HG03103 (cell line): ENCODE measurements around the gene NIPSNAP3A.

Source experiments
- ATAC-seq: cut with Tn5 transposase; IDR thresholded peaks from one replicate; pipeline ENCODE4 v1.9.1; 2021; ENCODE audit warnings: low read depth; ENCODE audit not compliant: unreplicated experiment

The NIPSNAP3A gene

GRCh38 chr9:104772714-104773510, 25.4 kb downstream of the NIPSNAP3A start:
- peak; percentile 34 for ATAC-seq

DNA sequence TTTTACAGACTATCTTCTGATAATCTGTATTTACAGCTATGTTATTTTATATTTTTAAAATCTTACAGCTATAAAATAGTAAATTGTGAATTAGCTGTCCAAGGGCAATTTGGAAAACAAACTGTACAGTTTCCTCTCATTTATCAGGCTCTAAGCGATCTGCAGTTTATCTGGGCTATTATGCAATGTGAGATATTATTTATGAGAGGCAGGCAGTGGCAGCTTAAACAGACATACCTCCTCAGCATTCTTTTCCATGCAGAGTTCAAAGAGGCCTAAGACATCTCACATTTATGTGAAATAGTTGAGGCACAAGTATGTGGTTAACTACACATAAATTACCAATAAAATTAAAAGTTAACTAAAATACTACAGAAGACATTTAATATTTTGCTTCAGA, 26.6 kb downstream of the NIPSNAP3A start:
- ATAC-seq, result no peak

GRCh38 chr9:104774831-104775573, 27.5 kb downstream of the NIPSNAP3A start:
- ATAC-seq, result peak; percentile 89

DNA sequence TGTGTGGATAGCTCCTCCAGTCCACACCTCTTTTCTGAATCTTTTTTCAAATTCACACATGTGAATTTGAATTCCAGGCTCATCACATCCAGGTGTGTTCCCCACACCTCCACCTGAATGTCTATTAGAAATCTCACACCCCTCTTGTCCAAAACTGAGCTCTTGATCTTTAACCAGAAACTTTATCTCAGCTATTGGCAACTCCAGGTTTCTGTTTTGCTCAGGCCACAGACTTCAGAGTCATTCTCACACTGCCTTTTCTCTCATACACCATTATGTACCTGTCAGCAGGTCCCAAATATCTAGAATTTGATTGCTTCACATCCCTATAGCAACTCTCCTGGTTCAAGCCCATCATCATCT, 28.1 kb downstream of the NIPSNAP3A start:
- peak; percentile 49 for ATAC-seq

- ATAC-seq, result no peak
These were observed 28.5 kb downstream of the NIPSNAP3A start for GRCh38 chr9:104775976-104776375.

DNA sequence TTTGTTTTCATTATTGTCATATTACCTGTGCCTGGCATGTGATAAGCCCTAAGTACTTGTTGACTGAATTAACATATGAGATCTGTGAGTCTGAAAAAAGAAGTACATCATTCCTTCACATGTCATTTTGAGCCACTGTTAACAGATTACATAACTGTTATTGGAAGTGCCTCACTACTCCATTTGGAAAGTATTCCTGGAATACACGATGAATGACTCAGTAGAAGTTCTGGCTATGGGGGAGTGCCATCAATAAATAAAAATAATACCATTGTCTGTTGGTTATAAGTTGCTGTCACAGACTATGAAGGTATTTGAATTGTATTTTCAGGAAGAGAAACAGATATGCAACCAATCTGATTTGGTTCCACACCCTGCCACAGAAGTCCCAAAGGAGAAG, 29.3 kb downstream of the NIPSNAP3A start:
- ATAC-seq, result no peak

DNA sequence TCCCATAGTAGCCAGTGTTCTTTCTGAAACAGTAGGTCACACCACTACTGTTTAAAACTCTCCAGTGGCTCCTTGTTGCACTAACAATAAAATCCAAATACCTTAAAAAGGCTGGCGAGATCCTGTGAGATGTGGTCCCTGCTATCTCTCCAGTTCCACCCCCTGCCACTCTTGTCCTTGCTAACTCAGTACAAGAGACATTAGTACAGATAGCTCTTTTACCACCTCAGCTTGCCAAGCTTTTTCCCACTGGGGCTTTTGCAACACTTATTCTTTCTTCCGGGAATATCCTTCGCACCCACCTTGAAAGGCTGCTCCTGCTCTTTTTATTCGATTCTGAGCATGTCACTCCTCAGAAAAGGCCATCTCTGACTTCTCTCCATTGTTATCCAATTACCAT, 31.3 kb downstream of the NIPSNAP3A start:
- ATAC-seq, result no peak

DNA sequence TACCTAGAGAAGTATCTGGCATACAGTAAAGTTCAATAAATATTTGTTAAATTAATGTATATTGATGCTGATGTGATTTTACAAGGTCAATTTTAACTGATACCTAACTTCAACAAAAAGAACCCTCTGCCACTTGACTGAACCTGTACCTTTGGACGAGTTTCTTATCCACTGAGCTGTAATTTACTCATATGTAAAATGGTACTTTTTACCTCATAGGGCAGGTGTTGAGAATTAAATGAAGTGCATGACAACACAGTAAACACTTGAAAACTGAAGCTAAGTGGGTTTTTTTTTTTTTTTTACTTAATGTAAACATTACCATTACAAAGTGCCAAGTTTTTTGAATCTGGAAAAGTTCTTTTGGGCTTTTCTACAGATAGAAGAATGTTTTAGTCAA, 31.9 kb downstream of the NIPSNAP3A start:
- no peak for ATAC-seq

GRCh38 chr9:104779946-104780535, 32.6 kb downstream of the NIPSNAP3A start:
- no peak for ATAC-seq

GRCh38 chr9:104780796-104781395, 33.4 kb downstream of the NIPSNAP3A start:
- peak; percentile 46 for ATAC-seq

DNA sequence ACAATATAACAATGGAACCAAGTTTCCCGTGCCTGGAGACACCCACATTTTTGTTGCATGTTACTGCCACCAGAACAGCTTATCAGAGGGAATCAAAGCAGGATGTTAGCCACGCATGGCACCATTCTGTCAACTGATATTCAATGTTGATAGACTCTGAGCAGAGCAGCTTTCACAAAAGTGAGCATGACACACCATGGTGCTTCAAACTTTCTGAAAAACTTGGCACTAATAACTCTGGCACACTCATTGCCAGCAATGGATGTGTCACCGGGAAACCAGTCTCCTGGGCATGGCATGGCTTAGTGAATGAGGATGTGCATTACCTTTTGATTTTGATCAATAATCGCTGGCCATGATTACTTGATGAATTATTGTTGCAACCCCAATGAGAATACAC, 36.1 kb downstream of the NIPSNAP3A start:
- ATAC-seq, result no peak

GRCh38 chr9:104784098-104784497, 36.6 kb downstream of the NIPSNAP3A start:
- no peak for ATAC-seq

- ATAC-seq, result no peak
These were observed 38.8 kb downstream of the NIPSNAP3A start for GRCh38 chr9:104786293-104786692.

GRCh38 chr9:104787306-104788015, 40.0 kb downstream of the NIPSNAP3A start:
- ATAC-seq, result no peak

DNA sequence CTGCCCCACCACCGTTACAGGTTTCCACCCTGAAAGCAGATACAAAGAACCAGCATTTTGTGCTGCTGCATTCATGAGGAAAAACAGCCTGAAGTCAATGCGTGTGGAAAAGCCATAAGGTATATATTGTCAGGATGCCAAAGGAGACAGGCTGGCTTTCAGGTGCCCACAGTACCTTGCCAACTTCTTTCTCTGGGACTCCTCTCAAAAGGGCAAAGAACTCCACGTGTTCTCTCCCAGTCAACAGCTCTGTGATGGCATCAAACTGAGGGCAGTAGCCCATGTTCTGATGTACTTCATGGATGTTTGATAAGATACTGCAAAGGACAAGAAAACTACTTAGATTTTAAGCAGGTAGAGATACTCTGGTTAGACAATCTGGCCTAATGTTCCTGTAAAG, 40.8 kb downstream of the NIPSNAP3A start:
- ATAC-seq, result no peak

GRCh38 chr9:104794070-104794469, 46.6 kb downstream of the NIPSNAP3A start:
- no peak for ATAC-seq

- no peak for ATAC-seq
These were observed 47.6 kb downstream of the NIPSNAP3A start for GRCh38 chr9:104795082-104795481.

GRCh38 chr9:104795857-104796256, 48.4 kb downstream of the NIPSNAP3A start:
- ATAC-seq, result no peak

DNA sequence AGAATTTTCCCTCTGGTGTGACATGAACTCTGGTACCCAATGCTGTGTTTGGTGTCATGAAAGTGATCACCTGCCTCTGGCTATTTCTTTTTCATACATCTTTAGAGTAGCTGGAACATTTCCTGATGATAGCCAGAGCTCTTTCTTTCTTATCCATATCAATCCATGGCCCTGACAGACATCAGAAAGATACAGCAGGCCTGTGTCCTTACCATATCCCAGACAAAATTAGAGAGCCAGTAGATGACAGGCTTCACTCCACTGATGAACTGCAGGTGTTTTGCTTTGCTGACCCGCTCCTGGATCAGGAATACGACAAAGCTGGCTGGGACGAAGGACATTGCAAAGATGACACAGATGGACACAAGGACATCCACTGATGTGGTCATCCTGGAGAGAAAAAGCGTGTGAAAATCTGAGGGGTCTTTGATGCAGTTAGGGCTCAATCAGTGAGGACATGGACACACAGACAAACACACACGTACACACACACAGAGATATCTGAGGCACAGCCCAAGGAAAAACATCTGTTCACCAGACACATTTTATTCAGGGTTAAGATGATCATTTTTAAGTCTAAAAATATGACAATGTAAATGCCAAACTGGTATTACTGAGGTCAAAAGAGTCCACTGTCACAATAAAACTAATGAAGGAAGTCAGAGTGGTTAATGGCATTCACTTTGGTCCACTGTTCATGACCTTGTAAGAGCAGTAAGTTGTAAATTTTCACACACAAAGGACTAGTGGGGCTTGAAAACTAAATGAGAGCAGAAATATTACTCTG, 50.9 kb downstream of the NIPSNAP3A start:
- no peak for ATAC-seq
